ENCODE results near the gene FBXL17.

The FBXL17 gene

DNA sequence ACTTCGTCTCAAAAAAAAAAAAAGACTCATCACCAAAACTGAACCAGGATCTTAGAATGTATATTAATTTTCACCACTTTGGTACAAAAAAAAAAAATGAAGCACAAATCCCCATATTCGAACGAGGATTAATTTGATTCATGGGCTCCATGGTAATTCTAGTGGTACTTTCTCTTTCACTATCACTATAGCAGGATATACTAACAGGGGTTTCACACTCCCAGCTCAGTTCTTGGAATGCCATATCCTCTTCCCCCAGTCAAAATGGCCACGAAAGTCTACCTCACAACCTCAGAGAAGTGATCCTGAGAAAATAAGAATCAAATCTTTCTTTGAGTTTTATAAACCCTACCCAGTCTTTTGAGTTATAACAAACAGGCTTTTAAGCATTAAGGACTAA lies 235.7 kb downstream of the FBXL17 start:
- DNase-seq, result no peak

DNA sequence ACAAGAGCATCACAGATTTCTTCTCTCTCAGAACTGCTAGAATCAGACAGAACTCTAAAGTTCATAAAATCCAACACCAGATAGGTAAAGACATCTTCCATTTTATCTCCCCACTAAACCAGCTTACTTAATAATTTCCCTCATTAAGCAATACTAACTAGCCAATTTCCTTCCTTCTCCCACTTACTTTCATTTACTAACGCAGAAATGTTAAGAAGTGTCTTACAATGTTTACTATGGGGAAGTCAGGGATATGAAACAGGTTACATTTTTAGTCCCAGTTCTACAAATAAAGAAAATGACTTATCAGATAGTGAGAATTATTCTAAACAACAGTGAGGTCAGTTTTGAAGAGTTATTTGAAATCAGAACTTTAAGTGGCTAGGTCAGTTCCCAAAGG lies 236.5 kb downstream of the FBXL17 start:
- DNase-seq, result no peak

DNA sequence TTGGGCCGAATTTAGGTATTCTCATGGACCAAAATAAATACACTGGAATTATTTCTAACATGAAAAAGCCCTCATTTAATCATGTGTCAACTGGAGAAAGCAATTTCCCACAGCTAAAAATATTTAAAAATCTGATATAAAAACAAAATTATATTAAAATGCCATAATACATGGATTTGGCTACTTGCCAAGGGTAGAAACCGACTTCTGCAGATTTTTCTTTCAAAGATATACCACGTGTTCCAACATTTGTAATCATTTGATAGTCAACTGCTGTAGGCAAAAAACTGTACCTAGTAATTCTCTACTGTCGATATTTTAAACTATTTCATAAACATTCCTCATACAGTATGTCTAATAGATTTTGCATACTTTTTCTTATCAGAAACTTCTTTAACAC lies 237.6 kb downstream of the FBXL17 start:
- no peak for DNase-seq

DNA sequence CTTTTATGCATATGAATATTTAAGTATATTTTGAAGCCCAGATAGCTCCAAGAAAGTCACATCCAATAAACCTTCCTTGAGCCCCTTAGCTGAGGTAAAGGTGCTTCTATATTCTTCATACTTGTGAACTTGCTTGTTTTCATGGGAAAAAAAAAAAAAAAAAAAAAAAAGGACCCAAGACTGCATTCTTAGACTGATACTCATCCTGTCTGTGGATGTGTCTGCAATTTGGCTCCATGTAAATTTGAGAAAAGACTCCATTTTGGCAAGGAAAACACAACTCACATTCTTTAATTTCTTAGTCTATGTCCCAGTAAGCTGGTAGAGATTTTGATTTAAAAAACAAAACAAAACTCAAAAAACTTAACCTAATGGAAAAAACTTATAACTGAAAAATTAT lies 238.3 kb downstream of the FBXL17 start:
- DNase-seq, result no peak

DNA sequence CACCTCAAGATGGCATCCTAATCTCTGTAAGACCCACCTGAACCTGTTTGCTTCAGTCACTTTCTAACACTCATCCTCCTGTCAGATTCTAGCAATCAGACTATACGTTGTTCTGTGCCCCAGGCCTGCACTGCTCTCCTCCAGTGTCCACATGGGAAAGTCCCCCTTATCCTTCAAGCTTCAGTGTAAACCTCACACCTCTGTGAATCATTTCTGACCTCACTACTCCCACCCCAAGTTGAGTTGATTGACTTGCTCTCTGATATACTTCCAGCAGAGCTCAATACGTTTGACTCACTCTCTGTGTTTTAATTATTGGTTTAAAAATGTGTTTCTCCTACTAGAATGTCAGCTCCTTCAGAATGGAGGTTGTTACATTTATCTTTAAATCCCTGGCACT lies 240.2 kb downstream of the FBXL17 start:
- no peak for DNase-seq

DNA sequence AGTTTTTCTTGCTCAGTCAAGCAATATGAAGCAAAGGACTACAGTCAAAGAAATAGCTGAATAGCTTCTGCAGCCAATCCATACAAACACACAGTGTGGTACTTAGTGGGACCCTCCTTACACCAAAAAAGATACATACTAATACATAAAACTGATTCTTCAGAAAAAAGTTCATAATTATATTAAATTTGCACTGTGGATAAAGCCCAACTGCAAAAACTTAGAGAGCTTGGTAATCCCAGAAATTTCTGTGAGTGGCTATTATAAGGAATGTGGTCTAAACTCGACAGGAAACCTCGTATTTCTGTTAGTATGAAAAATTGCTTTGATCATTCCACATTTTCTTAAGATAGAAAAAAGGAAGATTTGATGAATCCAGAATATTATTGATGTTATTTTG lies 245.4 kb downstream of the FBXL17 start:
- no peak for DNase-seq

DNA sequence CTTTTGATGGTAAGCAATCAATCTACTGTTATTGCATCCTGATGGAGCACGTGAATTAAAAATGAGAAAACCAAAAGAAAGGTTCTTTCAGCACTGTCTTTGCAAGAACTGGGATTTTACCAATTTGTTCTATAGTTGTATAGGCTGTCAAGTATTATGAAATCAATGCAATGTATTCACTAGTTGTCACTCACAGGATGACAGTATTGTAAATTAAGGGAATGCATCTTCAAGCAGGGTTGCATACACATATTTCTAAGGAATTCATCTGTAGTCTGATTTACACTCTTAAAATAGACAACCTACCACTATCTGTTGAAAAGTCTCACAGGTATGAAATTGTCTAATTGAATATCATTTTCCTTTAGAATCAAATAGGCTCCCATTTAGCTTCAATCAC lies 252.8 kb downstream of the FBXL17 start:
- no peak for DNase-seq

DNA sequence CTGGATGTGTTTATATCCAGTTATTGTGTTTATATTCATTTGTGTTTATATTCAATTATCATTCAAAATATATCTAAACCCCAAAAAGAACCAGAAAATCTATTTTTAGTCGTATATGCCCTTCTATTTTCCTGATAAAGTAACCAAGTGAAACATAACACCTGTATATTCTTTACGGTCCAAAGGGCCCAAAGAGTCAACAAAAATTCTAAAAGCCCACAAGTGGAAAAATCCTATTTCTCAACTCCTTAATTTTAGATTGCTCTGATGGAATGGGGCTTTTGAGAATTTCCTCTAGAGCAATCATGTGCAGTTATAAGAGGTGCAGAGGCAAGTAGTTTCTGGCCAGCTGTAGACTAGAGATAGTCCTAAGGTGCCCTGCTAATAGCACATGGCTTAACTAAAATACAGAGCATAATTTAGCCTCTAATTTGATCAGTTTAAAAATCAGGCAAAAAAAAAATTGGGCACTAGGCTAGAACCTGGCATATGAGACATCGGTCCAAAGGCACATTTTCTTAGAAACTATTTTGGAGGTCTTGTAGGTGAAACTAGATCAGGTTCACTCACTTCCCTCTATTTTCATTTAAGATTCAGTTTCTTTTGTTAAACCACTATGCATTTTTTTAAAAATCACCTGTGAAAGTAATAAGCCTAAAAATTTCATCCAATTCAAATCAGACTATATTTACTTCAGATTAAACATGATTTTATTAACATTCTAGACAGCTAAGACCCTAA lies 256.0 kb downstream of the FBXL17 start:
- DNase-seq, result no peak

DNA sequence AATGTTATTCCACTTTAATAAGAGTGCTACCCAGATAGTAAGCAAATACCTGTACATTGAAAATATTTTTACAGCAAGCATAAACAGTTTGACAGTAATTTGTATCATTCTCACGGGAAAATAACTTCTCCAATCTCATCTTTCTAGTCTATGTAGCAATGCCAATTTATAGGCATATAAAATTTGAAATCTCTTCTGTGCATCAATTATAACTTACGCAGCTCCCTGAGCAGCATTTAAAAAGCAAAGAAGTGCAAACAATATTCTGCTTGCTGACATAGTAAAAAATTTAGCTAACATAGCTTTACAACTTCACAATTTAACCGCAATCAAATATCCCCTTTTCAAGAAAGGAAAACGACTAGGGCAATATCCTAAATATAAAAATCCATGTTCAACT lies 257.3 kb downstream of the FBXL17 start:
- no peak for DNase-seq

DNA sequence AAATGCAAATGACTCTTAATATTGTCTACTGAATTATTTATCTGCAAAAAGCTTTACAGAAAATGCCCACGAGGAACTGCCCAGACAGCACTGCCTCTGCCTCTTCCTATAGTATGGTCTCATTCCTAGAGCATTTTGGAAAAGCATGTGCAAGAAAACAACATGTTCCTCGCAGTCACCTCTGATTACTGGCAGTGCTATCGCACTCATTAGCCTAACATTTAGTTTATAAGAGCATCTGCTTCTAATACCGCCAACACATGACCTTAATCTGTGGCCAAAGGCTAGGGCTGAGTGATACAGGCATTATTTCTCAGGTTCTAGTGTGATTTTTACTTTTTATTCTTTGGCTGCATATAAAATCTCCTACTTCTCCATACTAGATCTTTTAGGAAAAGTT lies 259.2 kb downstream of the FBXL17 start:
- no peak for DNase-seq

DNA sequence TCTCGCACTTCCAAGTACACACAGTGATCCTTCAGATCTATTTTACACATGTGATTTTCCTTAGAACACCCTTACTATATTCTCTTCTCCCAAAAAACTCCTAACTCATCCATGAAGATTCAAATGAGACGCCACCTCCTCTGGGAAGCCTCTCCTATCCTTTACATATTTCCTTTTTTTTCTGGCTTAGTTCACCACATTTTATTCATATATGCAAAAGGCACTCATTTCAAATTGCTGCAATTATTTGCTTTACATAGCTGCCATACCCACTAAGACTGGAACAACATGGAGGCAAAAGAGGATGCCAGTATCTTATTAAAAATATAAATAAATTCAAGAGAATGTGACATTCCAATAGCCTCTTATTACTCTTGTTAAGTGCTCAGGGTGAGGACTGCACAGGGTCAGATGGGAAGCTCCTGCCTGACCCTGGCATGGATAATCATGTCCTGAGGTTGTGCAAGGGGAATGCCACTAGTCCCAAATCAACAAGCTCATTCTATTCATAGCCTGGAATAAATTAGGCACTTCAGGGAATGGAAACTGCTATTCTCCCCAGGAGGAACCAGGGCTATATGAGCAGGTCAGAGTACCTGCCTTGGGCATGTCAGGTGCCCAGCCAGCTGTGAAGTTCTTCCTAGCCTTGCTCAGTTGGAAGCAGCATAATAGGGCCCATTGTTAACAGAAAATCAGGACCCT lies 262.9 kb downstream of the FBXL17 start:
- DNase-seq, result no peak

DNA sequence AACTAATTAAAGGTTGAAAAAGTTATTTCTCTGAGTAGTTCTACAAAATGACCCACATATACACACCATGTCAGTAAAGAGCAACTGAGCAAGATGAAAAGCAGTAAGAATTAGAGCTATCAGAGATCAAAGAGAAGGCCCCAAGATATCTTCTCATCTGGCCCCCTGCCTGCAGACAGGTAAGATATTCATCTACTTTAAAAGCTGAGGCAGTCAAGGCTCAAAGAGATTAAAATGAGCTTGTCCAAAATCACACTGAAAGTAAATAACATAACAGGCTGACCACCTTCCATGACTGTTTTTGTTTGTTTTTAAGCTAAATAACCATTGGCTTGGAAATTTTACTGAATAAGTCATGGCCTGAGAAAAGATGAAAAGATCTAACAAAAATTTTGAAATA lies 266.2 kb downstream of the FBXL17 start:
- DNase-seq, result no peak

DNA sequence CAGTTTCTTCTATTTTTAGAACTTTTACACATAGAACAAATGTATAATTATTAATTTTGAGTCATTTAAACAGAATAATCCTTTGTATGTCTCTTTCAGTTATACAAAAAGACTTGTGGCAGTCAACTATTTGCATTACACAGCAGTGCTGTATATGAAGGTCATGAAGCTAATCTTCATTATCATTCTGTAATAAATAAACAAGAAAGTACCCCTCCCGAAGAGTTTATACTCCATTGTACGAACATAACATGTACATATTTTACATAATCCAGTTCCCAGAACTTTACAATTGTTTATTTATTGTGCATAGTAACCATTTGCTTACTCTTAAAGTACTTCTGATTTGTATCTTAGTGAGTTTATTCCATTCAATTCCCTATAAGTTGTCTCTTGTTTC lies 267.9 kb downstream of the FBXL17 start:
- DNase-seq, result no peak

DNA sequence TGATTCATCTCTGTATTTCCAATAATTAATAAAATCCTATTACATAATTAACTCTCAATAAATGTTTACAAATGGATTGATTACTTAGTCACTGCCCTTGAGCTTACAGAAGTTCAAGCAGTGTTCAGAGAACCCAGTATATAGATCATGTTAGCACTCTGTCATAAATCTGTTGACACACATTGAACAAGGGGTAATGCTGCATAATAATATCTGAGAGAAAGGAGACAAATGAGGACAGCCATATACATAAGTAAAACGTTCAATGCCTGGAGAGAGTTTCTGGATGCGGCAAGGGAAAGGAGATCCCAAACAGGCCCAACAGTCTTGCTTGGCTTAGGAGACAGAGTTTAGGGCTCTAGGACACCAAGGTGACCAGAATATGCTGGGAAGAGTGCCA lies 270.2 kb downstream of the FBXL17 start:
- DNase-seq, result no peak

DNA sequence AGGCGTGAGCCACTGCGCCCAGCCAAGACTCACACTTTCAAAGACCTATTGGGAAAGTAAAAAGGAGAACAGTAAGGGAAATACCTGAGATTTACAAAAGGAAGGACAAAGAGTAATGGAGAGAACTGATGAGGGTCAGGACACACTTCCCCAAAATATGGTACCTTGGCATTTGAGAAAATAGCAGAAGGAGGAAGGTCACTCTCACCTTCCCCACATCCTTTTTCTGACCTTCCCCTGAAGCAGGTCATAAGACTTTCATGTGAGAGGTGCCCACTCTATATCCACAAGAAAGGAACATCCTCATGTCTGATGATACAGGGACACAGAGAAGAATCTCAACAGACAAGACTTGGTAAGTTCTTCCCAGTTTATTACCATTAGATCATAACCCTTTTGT lies 272.8 kb downstream of the FBXL17 start:
- no peak for DNase-seq

DNA sequence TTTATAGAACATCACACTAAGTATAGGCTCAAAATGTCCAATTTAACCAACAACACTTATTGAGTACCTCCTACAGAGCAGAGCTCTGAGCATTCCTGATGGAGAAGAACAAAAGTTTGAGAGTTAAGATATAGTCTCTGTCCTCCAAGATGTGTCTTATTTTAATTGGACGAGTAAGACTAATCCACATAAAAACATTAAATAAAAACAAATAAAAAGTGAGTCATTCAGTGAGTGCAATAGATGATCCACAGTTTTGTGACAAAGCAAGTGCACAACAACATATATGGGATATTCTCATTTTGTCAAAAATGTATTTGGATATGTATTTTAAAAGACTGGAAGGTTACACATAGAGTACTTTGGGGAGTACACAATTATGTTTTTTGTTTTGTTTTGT lies 277.4 kb downstream of the FBXL17 start:
- DNase-seq, result no peak

DNA sequence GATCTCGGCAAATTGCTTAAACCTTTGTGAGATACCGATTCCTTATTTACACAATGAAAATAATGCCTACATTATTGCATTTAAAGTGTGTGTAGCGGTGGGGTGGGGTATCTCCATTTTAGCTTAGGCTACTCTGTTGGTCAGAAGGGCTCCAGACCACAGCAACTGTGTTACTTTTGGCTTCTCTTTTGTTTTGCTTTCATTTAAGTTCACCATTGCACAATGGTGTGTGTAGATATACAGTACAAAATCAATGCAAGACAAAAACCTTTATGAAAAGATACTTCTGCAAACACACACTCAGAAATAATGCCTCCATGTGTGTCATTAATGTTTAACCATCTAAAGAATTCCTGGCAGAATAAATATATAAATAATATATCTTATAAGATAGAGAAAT lies 279.4 kb downstream of the FBXL17 start:
- no peak for DNase-seq

DNA sequence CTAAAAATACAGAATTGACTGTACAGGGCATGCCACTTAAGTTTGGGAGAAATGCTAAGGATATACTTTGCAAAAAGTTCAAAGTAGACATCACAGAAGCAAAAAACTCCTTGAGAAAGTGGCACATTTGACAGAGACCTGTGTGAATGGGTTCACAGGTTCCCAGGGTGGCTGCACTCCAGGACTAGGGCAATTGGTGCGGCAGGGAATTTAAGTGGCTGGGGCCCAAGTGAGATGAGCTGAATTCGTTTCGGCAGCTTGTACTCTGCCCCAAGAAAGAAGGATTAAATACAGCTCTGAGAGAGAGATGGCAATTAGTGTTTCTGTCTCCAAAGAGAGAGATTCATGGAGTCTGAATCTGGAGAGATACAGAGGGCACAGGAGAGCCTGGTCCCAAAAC lies 280.1 kb downstream of the FBXL17 start:
- peak in 1 of 2 donors; percentile 16 for DNase-seq

DNA sequence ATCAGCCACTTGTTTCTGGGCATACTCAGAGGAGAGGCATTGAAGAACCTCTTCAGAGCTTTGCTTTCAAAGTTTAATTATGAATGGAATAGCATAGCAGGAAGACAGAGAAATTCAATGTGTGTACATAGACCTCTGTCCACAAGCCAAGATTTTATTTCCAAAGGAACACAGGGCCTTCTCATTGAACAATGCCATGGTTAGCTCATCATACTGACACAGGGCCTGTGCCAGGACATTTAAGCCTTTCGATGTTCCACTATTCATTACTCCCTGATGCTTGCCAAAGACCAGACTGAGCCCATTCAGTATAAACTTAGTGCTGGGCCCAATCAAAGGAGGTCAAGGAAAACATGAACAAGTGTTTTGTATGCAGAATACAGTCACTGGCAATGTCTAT lies 280.8 kb downstream of the FBXL17 start:
- peak; percentile 72 to 98 for DNase-seq

DNA sequence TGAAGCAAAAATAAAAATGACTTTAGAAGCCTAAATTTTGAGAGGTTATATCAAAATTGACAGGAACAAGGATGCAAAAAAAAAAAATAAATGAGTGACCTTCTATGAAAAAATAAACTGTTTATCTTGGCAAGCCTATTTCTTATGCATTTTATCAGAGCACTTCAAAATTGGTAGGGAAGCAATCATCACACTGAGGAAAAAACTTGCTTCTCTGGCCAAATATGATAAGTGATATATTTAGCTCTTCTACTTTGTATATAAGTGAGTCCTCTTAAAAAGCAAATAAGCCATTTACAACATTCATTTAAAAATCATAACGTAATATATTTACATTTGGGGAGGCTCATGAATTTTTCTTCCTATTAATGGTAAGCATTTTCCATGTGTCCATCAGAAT lies 287.1 kb downstream of the FBXL17 start:
- DNase-seq, result no peak

DNA sequence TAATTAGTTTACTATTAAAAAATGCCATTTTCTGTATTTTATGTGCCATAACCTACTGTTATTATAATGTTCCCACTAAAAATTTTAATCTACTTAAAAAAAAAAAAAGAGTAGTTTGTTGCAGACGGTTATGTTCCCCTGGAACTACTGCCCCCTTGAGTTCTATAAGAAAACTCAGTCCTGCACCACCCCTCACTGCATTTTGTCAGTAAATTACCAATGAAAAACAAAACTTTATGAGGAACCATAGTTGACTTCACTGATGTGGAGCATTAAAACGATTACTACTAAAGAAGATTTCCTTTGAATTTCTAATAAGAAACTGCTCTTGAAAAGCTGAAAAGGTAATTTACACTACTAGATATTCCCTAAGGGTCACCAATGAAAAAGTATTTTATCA lies 288.7 kb downstream of the FBXL17 start:
- DNase-seq, result no peak

DNA sequence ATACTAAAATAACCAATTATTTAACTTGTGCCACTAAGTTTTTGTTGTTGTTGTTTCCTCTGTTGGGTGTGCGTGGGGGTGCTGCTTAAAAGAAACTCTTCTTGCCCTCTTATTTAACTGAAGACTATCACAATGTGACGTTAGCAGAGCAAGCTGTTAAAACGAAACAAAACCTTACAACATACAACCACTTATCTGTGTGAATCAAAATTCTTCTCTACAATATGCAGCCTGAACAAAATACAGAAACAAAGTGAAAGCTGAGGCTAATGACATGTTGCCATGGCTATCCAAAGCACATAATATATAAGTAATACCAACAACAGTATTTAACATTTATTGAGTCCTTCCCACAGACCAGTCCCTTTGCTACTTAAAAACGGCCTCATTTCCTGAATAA lies 291.0 kb downstream of the FBXL17 start:
- no peak for DNase-seq

DNA sequence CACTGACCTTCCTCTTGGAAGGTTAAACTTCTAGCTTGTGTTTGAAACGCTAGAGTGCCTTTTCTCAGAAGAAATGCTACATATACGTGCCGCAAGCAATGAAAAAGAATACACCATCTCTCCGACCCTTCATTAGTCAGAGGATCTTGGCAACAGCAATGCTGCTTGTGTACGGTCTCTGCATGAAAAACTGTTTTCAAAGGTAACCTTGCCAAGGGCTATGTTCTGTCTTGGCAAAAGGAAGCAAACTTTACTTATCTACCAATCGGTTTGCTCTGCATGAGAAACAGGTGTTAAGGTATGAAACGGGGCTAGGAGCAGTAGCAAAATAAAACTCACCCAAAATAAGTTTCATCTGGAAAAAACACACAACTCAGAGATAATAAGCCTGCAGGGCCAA lies 297.8 kb downstream of the FBXL17 start:
- DNase-seq, result peak in 1 of 2 donors; percentile 6

DNA sequence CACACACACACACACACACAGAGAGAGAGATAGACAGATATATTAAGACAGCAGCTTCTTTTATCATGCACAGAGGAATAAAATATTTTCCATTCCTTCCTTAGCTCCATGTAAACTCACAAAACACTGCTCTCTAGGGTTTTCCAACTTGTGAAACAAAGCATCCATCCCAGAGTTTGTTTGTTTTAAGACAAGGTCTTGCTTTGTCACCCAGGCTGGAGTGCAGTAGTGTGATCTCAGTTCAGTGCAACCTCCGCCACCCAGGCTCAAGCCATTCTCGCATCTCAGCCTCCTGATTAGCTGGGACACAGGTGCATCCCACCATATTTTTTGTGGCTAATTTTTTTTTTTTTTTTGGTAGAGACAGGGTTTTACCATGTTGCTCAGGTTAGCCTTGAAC lies 298.7 kb downstream of the FBXL17 start:
- DNase-seq, result no peak

DNA sequence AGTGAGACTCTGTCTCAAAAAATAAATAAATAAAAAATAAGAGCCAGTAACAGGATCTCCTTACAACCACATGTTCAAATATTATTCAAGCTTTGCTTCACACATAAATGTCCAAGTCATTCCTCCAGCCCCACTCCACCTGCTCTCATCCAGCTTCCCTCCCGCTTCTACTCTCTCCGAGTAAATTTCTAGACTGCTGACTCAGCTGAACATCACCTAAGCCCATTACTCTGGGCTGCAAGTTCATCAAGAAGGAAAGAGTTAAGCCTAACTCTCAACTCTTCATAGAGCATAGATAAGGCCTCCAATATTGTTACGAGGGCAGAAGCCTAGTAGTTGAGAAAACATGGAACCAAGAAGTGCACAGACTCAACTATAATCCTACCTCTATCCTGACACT lies 300.2 kb downstream of the FBXL17 start:
- DNase-seq, result no peak

All from hippocampal formation (tissue), 2 donors.